Activated CD4-positive, alpha-beta T cell treated with anti-CD3 and anti-CD28 coated beads, Interleukin-2, amount 10 ng/mL, durations not matched to agents 24 days and 14 days (primary cell): Measurements from ENCODE around the gene ENSA. TPM values are rescaled to one million over a fixed set of nuclear protein-coding genes. Genes with fewer than 3 reads are reported as not detected.
"Not testable (repeated sequence)": the region's sequence is repeated elsewhere in the genome, so short reads cannot be mapped to it uniquely, and the experiment has no call there.

ENCODE experiments used
- DNase-seq: peaks from one replicate; pipeline ENCODE4 v3.0.0; 2022
- H3K27ac Mint-ChIP-seq: one replicate; pipeline ENCODE4 v1.8.0; 2022; ENCODE audit warnings: mild to moderate bottlenecking, mixed read lengths
- H3K27me3 Mint-ChIP-seq: one replicate; pipeline ENCODE4 v1.8.0; 2022; ENCODE audit warnings: mixed read lengths
- H3K36me3 Mint-ChIP-seq: one replicate; pipeline ENCODE4 v1.8.0; 2022; ENCODE audit warnings: low read depth, mild to moderate bottlenecking, mixed read lengths
- H3K4me1 Mint-ChIP-seq: one replicate; pipeline ENCODE4 v1.8.0; 2021; ENCODE audit warnings: mixed read lengths
- H3K4me3 Mint-ChIP-seq: one replicate; pipeline ENCODE4 v1.8.0; 2022; ENCODE audit warnings: mild to moderate bottlenecking, moderate library complexity, mixed read lengths
- H3K9me3 Mint-ChIP-seq: one replicate; pipeline ENCODE4 v1.8.0; 2021; ENCODE audit warnings: mixed read lengths
- intact Hi-C: fragments of 100-400 bp; cut with micrococcal nuclease; formaldehyde crosslinking; loops from one replicate; pipeline ENCODE4 v1.15.1; 2023
- total RNA-seq: library from RNA; stranded (reverse); gene quantifications from 2 replicates; pipeline ENCODE4 v1.2.3, GENCODE V29; 2022

ENSA gene, protein sequence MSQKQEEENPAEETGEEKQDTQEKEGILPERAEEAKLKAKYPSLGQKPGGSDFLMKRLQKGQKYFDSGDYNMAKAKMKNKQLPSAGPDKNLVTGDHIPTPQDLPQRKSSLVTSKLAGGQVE
- total RNA-seq, result 244 and 248 TPM in 2 replicates

DNA sequence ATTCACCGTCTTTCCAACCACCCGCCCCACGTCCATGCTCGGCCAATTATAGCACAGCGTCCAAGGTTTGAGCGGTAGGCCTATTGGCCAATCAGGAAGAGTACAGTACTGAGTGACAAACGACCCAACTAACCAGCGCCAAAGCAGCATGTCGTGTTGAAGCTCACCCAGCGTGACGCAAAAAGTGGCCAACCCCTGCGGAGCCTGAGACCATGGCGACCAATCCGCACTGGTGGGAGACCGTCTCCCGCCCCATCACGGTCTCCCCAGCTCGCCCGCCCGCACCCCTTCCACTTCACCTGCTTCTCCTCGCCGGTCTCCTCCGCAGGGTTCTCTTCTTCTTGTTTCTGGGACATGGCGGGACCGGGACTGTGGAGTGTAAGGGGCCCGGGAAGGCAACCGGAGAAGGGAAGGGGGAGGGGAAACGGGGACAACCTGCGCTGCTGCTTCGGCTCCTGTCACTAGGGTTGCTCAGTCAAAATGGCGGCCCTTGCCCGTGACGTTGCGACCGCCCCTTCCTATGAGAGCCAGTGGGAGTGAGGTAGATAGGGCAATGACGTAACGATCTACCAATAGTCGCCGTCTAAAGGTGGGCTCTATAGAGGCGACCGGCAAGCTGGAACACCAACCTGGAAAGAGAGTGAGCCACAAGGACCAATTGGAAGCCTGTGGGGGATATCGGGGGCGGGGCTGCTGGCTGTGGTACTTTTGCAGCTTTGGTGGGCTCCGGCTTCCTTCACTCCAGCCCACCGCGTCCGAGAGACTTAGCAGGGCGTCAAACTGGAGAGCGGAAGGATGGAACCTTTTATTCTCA lies at the start of gene ENSA:
ENSA (minus strand) TSS at position 498 of the 814 bp plus-strand sequence; CDS start at position 356, 142 bp downstream.
- H3K4me1 Mint-ChIP-seq, result peaks cover 26% of the 10 kb centered on the region
- H3K36me3 Mint-ChIP-seq, result peaks cover 30% of the 10 kb centered on the region
- no peak within 1 kb of the TSS for H3K27ac Mint-ChIP-seq
- H3K4me3 Mint-ChIP-seq, result no peak within 1 kb of the TSS
- no peaks in the 10 kb centered on the region for H3K27me3 Mint-ChIP-seq
- intact Hi-C loops, result loop anchor here (1.0 to 5.0 kb wide), 9 partner anchors 18 to 653 kb away; partner anchors contain the start of genes APH1A, CDC42SE1, CTSS and GOLPH3L
- no peaks in the 10 kb centered on the region for H3K9me3 Mint-ChIP-seq
- peak; percentile 98 for DNase-seq

DNA sequence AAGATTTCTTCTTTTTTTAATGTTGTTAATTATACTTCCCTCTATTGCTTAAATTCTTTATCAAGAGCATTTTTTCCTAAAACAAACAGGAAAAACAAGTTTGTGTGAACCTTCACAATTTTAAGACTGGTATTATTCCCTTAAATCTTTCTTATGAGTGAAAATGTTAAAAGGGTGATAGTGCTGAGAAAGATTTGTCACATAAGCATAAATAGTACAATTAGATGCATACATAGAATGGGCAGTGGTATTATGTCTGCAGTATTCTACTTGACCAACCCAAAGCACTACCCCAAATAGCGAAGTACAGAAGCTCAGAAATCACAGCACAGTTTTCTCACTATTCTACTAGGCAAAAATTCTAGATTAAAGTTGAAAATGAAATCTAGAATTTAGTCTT lies 49.6 kb upstream of the ENSA start:
- DNase-seq, result no peak
- no peaks in the 10 kb centered on the region for H3K9me3 Mint-ChIP-seq
- H3K27ac Mint-ChIP-seq, result no peak overlapping the region
- H3K36me3 Mint-ChIP-seq, result peaks cover 15% of the 10 kb centered on the region
- H3K4me1 Mint-ChIP-seq, result peaks cover 11% of the 10 kb centered on the region
- intact Hi-C loops, result no loop called here
- no peak overlapping the region for H3K4me3 Mint-ChIP-seq
- H3K27me3 Mint-ChIP-seq, result no peaks in the 10 kb centered on the region

DNA sequence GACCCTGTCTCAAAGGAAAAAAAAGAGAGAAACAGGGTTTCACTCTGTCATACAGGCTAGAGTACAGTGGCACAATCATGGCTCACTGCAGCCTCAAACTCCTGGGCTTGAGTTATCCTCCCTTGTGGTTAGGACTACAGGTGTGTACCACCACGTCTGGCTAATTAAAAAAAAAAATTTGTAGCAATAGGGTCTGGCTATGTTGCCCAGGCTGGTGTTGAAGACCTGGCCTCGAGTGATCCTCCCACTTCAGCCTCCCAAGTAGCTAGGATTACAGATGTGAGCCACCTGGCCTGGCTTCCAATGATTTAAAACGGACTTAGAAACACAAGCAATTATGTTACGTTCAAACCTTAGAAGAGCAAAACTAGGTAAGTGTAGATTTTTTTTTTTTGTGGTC lies 45.5 kb upstream of the ENSA start:
- peaks cover 5% of the 10 kb centered on the region for H3K4me1 Mint-ChIP-seq
- no peak overlapping the region for H3K27ac Mint-ChIP-seq
- H3K9me3 Mint-ChIP-seq, result no peaks in the 10 kb centered on the region
- H3K36me3 Mint-ChIP-seq, result peaks cover 12% of the 10 kb centered on the region
- no peaks in the 10 kb centered on the region for H3K27me3 Mint-ChIP-seq
- no peak for DNase-seq
- H3K4me3 Mint-ChIP-seq, result no peak overlapping the region
- intact Hi-C loops, result no loop called here

DNA sequence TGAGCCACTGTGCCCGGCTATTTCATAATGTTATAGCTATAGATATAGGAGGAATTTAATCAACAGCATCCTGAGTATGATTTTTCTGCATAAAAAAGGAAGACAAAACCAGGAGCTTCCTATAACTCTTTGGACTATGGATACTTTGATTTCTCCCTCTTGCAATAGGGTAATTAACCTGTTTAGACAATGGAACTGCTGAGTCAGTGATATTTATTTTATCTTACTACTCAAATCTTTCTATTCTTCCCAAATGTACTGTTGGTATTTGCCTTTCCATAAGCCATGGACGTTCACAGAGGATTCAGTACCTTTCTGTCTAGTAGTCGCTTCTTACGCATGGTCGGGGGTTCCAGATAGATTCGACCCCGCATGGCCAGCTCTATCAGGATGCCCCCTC lies 33.9 kb upstream of the ENSA start:
- Mint-ChIP-seq H3K4me3 (no peak overlapping the region), H3K27ac (no peak overlapping the region), H3K9me3 (no peaks in the 10 kb centered on the region), H3K36me3 (peaks cover 22% of the 10 kb centered on the region), H3K4me1 (peaks cover 5% of the 10 kb centered on the region), H3K27me3 (no peaks in the 10 kb centered on the region)
- DNase-seq, result no peak
- intact Hi-C loops, result no loop called here

DNA sequence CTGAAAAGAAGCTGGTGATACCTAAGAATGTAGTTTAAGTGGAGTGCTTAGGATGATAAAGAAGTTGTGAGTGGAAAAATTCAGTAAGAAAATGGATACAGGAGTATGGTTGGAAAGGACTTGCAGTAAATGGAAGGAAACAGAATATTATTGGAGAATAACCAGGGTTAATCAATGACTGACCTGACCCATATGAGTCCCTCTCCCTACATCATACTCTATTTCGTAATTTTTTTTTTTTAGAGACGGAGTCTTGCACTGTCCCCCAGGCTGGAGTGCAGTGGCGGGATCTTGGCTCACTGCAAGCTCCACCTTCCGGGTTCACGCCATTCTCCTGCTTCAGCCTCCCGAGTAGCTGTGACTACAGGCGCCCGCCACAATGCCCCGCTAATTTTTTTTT lies 33.4 kb upstream of the ENSA start:
- no peak overlapping the region for H3K27ac Mint-ChIP-seq
- peaks cover 5% of the 10 kb centered on the region for H3K4me1 Mint-ChIP-seq
- no peaks in the 10 kb centered on the region for H3K27me3 Mint-ChIP-seq
- no peak overlapping the region for H3K4me3 Mint-ChIP-seq
- intact Hi-C loops, result no loop called here
- DNase-seq, result no peak
- H3K9me3 Mint-ChIP-seq, result no peaks in the 10 kb centered on the region
- H3K36me3 Mint-ChIP-seq, result peaks cover 24% of the 10 kb centered on the region

DNA sequence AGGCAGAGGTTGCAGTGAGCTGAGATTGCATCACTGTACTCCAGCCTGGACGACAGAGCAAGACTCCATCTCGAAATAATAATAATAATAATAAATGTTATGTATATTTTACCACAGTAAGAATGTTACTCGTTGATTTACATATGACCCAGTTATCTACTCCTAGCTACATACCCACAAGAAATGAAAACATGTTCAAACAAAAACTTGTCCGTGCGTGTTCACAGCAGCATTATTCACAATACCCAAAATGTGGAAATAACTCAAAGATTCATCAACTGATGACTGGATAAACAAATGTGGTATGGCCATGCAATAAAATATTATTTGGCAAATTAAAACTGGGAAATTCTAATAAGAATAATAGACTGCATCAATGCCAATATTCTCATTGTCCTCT lies 31.7 kb upstream of the ENSA start:
- Mint-ChIP-seq H3K36me3 (peaks cover 26% of the 10 kb centered on the region), H3K27ac (no peak overlapping the region), H3K4me3 (no peak overlapping the region)

DNA sequence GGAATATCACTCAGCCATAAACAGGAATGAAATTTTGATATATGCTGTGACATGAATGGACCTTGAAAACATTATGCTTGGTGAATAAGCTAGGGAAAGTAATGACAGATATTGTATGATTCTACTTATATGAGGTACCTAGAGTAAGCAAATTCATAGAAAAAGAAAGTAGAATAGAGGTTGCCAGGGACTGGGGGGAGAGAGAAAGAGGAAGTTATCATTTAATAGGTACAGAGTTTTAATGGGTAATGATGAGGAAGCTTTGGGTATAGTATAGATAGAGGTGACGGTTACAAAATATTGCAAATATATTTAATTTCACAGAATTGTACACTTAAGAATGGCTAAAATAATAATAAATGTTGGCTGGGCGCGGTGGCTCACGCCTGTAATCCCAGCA lies 31.2 kb upstream of the ENSA start:
- Mint-ChIP-seq H3K4me1 (peaks cover 1% of the 10 kb centered on the region), H3K36me3 (peaks cover 26% of the 10 kb centered on the region), H3K4me3 (no peak overlapping the region), H3K9me3 (no peaks in the 10 kb centered on the region), H3K27ac (no peak overlapping the region), H3K27me3 (no peaks in the 10 kb centered on the region)
- no peak for DNase-seq
- intact Hi-C loops, result no loop called here

More for the DNA sequence above, 31.7 kb upstream of the ENSA start:
- intact Hi-C loops, result no loop called here
- H3K9me3 Mint-ChIP-seq, result no peaks in the 10 kb centered on the region
- DNase-seq, result no peak
- no peaks in the 10 kb centered on the region for H3K27me3 Mint-ChIP-seq
- peaks cover 3% of the 10 kb centered on the region for H3K4me1 Mint-ChIP-seq

DNA sequence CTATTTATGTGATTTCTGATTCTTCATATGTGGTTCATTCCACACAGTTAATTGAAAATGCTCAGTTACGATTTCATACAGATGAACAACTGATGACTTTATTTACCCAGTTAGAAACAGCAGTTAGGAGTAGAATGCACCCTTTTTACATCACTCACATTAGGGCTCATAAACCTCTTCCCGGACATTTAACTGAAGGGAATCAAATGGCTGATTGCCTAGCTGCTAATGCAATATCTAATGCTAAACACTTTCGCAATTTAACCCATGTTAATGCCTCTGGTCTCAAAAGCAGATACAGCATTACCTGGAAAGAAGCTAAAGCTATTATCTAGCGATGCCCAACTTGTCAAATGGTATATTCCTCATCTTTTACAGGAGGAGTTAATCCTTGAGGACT lies 27.7 kb upstream of the ENSA start:
- DNase-seq, intact Hi-C loops, H3K27ac Mint-ChIP-seq, H3K4me1 Mint-ChIP-seq, H3K9me3 Mint-ChIP-seq, H3K27me3 Mint-ChIP-seq, H3K4me3 Mint-ChIP-seq: not testable (repeated sequence)
- peaks cover 21% of the 10 kb centered on the region for H3K36me3 Mint-ChIP-seq

DNA sequence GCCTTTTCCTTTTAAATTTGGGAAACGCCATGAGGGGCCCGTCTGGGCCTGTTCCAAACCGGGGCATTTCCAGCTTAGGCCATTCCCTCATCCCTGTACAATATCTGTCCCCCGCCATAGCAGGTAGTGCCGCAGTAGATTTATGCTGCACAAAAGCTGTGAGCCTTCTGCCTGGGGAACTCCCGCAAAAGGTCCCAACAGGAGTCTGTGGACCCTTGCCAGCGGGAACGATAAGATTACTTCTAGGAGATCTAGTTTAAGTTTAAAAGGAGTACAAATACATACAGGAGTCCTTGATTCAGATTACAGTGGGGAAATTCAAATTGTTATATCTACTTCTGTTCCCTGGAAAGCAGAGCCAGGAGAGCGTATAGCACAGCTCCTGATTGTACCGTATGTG lies 25.2 kb upstream of the ENSA start:
- H3K4me3 Mint-ChIP-seq, H3K27ac Mint-ChIP-seq, H3K9me3 Mint-ChIP-seq, DNase-seq, intact Hi-C loops, H3K4me1 Mint-ChIP-seq, H3K27me3 Mint-ChIP-seq: not testable (repeated sequence)
- H3K36me3 Mint-ChIP-seq, result peaks cover 13% of the 10 kb centered on the region

DNA sequence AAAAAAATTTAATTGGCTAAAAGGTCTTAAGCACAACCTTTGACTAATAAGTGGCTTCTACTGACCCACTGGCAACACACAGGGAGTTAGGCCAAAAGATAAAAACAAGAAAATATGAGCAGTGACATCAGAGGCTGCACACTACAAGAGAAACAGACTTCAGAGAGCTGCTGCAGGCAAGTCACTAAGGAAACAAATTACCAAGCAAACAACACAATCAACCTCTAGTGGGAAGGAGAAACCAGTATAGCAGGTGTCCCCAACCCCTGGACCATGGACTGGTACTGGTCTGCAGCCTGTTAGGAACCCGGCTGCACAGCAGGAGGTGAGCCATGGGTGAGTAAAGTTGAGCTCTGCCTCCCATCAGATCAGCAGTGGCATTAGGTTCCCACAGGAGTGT lies 20.8 kb upstream of the ENSA start:
- no peak for DNase-seq
- intact Hi-C loops, result no loop called here
- Mint-ChIP-seq H3K27me3 (no peaks in the 10 kb centered on the region), H3K27ac (no peak overlapping the region), H3K9me3 (no peaks in the 10 kb centered on the region), H3K4me1 (no peaks in the 10 kb centered on the region), H3K4me3 (no peak overlapping the region), H3K36me3 (peaks cover 22% of the 10 kb centered on the region)

DNA sequence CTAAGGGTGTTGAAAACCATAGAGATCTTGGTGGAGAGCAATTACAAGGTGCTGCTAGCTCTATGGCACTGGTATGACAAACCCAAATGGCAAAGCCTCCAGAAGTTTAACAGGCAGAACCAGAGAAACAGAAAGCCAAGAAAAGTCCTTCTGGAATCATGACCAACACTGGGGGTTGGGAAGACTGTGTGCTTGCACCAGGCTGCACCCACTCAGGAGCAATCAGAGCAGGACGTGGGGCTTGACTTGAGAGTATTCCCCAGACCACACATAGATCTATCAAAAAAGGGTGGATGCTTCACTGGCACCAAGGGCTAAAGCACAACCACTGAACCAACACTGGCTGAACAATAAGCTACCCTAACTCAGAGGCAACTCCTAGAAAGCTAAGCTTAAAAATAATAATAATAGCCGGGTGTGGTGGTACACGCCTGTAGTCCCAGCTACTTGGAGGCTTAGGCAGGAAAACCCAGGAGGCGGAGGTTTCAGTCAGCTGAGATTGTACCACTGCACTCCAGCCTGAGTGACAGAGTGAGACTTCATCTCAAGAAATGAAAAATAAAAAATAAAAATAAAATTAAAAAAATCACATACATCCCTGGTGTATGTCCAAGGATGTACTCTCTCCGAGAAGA lies 20.1 kb upstream of the ENSA start:
- Mint-ChIP-seq H3K27ac (no peak overlapping the region), H3K4me3 (no peak overlapping the region), H3K9me3 (no peaks in the 10 kb centered on the region), H3K36me3 (peaks cover 22% of the 10 kb centered on the region), H3K27me3 (no peaks in the 10 kb centered on the region), H3K4me1 (no peaks in the 10 kb centered on the region)
- DNase-seq, result no peak
- intact Hi-C loops, result no loop called here

DNA sequence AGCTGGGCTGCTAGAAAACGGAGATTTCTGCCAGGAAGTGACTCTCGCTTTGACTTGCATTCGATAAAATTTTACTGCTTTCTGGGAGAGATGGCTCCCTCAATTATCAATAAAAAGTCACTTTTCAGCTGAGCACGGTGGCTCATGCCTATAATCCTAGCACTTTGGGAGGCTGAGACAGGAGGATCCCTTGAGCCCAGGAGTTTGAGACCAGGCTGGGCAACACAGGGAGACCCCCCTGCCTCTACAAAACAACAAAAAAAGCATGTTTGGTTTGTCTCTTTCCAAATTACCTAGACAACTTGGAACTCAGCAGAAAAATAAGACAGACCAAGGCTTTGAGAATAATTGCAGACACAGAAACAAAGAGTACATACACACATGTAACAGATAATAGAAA lies 12.9 kb upstream of the ENSA start:
- H3K36me3 Mint-ChIP-seq, result peaks cover 8% of the 10 kb centered on the region
- H3K27me3 Mint-ChIP-seq, result no peaks in the 10 kb centered on the region
- intact Hi-C loops, result no loop called here
- no peak for DNase-seq
- H3K4me3 Mint-ChIP-seq, result no peak overlapping the region
- H3K9me3 Mint-ChIP-seq, result no peaks in the 10 kb centered on the region
- no peak overlapping the region for H3K27ac Mint-ChIP-seq
- no peaks in the 10 kb centered on the region for H3K4me1 Mint-ChIP-seq

DNA sequence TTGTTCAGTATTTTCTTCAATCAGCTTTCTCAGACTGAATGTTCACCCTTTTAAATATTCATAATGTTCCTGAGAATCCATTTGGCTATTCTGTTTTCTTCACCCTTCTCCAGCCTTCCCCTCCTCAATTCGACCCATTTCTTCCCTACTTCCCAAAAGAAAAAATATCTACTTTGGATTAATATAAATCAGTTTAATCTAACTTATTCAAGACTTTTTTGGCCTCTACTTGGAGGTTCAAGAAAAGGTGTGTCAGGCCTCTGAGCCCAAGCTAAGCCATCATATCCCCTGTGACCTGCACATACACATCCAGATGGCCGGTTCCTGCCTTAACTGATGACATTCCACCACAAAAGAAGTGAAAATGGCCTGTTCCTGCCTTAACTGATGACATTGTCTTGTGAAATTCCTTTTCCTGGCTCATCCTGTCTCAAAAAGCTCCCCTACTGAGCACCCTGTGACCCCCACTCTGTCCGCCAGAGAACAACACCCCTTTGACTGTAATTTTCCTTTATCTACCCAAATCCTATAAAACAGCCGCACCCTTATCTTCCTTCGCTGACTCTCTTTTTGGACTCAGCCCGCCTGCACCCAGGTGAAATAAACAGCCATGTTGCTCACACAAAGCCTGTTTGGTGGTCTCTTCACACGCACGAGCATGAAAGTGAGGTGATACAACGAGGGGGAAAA lies 11.9 kb upstream of the ENSA start:
- H3K36me3 Mint-ChIP-seq, H3K4me3 Mint-ChIP-seq, H3K4me1 Mint-ChIP-seq, H3K27me3 Mint-ChIP-seq, DNase-seq, H3K27ac Mint-ChIP-seq, intact Hi-C loops, H3K9me3 Mint-ChIP-seq: not testable (repeated sequence)

DNA sequence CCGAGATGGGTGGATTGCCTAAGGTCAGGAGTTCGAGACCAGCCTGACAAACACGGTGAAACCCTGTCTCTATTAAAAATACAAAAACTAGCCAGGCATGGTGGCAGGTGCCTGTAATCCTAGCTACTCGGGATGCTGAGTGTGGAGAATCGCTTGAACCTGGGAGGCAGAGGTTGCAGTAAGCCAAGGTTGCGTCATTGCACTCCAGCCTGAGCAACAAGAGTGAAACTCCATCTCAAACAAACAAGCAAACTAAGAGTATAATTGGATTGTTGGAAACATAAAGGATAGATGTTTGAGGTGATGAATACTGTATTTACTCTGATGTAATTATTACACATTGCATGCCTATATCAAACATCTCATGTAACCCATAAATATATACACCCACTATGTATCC lies 9.0 kb upstream of the ENSA start:
- intact Hi-C loops, H3K4me1 Mint-ChIP-seq, H3K4me3 Mint-ChIP-seq, H3K27ac Mint-ChIP-seq, DNase-seq, H3K27me3 Mint-ChIP-seq, H3K9me3 Mint-ChIP-seq, H3K36me3 Mint-ChIP-seq: not testable (repeated sequence)
